Heart left ventricle (tissue), 16 donors: ENCODE data around the gene FAM20C. TPM values are rescaled to one million over a fixed set of nuclear protein-coding genes. Genes with fewer than 3 reads are reported as not detected.

Source experiments
- ATAC-seq, 4 donors: fragments of 200-7000 bp; cut with Tn5 transposase; one replicate each; pipeline ENCODE4 v1.9.1; 2020 to 2022; ENCODE audit warnings: moderate library complexity in 4 of 4, mild to moderate bottlenecking in 3 of 4, moderate number of reproducible peaks in 1 of 4
- DNase-seq, 5 donors: peaks; one replicate each; pipeline ENCODE4 v3.0.0-alpha.2; 2020
- H3K27ac ChIP-seq, 12 donors: fragments of 200-600 bp; sonication (generic) in 4 of 12; one replicate each; pipeline versions ENCODE4 v1.5.0 to v1.8.0; 2016 to 2022; ENCODE audit warnings: mild to moderate bottlenecking in 2 of 12
- H3K27me3 ChIP-seq, 9 donors: fragments of 200-600 bp; sonication (generic) in 2 of 9; one replicate each; pipeline versions ENCODE4 v1.5.1 to v1.8.0; 2016 to 2022; ENCODE audit warnings: mild to moderate bottlenecking in 3 of 9
- H3K36me3 ChIP-seq, 9 donors: fragments of 200-600 bp; sonication (generic) in 2 of 9; one replicate each; pipeline versions ENCODE4 v1.5.0 to v1.8.0; 2018 to 2022; ENCODE audit warnings: mild to moderate bottlenecking in 2 of 9
- H3K4me1 ChIP-seq, 12 donors: fragments of 200-600 bp; sonication (generic) in 4 of 12; one replicate each; pipeline versions ENCODE4 v1.5.0 to v1.8.0; 2016 to 2022; ENCODE audit warnings: mild to moderate bottlenecking in 3 of 12
- H3K4me3 ChIP-seq, 12 donors: fragments of 200-600 bp; sonication (generic) in 4 of 12; one replicate each; pipeline versions ENCODE4 v1.5.0 to v1.8.0; 2017 to 2022; ENCODE audit warnings: mild to moderate bottlenecking in 9 of 12, moderate library complexity in 4 of 12
- H3K9me3 ChIP-seq, 12 donors: fragments of 200-600 bp; sonication (generic) in 4 of 12; one replicate each; pipeline versions ENCODE4 v1.5.0 to v1.8.0; 2016 to 2022; ENCODE audit warnings: mild to moderate bottlenecking in 1 of 12
- CTCF ChIP-seq, 12 donors: fragments of 200-600 bp; sonication (generic) in 4 of 12; IDR thresholded peaks; one replicate each; pipeline versions ENCODE4 v1.5.0 to v1.8.0; 2018 to 2022; ENCODE audit warnings: antibody characterized with exemption in 12 of 12, mild to moderate bottlenecking in 5 of 12
- POLR2A ChIP-seq, 2 donors: fragments of 450-650 bp; IDR thresholded peaks; one replicate each; pipeline ENCODE4 v1.6.1; 2017; ENCODE audit warnings: antibody characterized with exemption in 2 of 2, mild to moderate bottlenecking in 2 of 2, moderate library complexity in 2 of 2
- WGBS, 4 donors: extraction: QIAGEN DNeasy Blood & Tissue Kit in 2 of 4; methylation state at CpG; one replicate each; pipeline versions ENCODE4 v1.1.5 to v1.1.7; 2013 to 2018; 5-methylcytosine and 5-hydroxymethylcytosine counted together
- intact Hi-C, 10 donors: fragments of 100-400 bp; cut with DNase I; formaldehyde crosslinking; loops; one replicate each; pipeline versions ENCODE4 v1.11.1 to v1.14.2; 2022
- polyA plus RNA-seq, 2 donors: library from polyadenylated mRNA; stranded (reverse); fragments of 200-250 nt; gene quantifications; one replicate each; pipeline ENCODE4 v1.2.3, GENCODE V29; 2013
- total RNA-seq, 9 donors: library from RNA; depleted of rRNA in 2 of 9; stranded (reverse); fragments of >200 nt in 2 of 9; fragmentation: NEBNext Ultra II Directional in 3 of 9; extraction: Animal tissue kit (Norgen Biotek cat#: 25700) in 3 of 9; gene quantifications; one replicate each; pipeline versions ENCODE4 v1.1.0 to v1.2.4, GENCODE V29; 2016 to 2023
- donor health status: ischemic (EF 13 %, LVEDD 7.1; RV severe dilation, severe dysfunction).
- donor health status: healthy with polysubstance abuse.
- donor health status: DM: no; HTN: yes; CAD: no.
- donor health status: DM: no; HTN: no; CAD: no.
- donor health status: ischemic (EF 25% LVEDD 6.9; RV normal size, moderate dysfunction).
- donor health status: ischemic (EF 25% LVEDD 5.7; RV mildly dilated, moderate dysfunction).
- donor health status: healthy.
- donor health status: DM: yes; HTN: yes; CAD: no.
- donor health status: ischemic (EF 35%, LVEDD 5.7; RV mildly dilated, moderate dysfunction).
- donor health status: nonischemic (EF 11% LVEDD 7.7; RV severe dilation, severe dysfunction).
- donor health status: DM: yes; HTN: yes; CAD: no.
- donor health status: PGD.
- donor health status: ischemic (EF 29% LVEDD 5.4; RV normal size, mild dysfunction).
- donor health status: nonischemic (EF 23%, LVEDD 6.1; RV moderate dilation, normal function).

Gene FAM20C
- total and polyA plus RNA-seq, 11 donors = 11.1 to 52.0 (median 21.0) TPM

- H3K36me3 ChIP-seq = no peaks in the 10 kb centered on the region
- peaks cover 0 to 16% (median 0%) of the 10 kb centered on the region in 12 donors for H3K4me1 ChIP-seq
- H3K27me3 ChIP-seq = peaks cover 0 to 5% (median 0%) of the 10 kb centered on the region in 9 donors
- peak in 3 of 5 donors; percentile 18 to 51 (median 19) for DNase-seq
- no peak for TF ChIP-seq POLR2A (IDR thresholded peaks at IDR 0.05)
- no peaks in the 10 kb centered on the region for H3K9me3 ChIP-seq
- ATAC-seq = no peak
- intact Hi-C loops = no loop called here
- WGBS, 4 donors = 89 to 92% (median 91%) methylated on average over 10 to 31 of the region's 31 CpGs
- no peak overlapping the region for H3K4me3 ChIP-seq
- H3K27ac ChIP-seq = no peak overlapping the region
These were observed 24.2 kb upstream of the FAM20C start for GRCh38 chr7:167976-168791.

- WGBS, 4 donors = 91 to 95% (median 93%) methylated on average over 33 of the region's 33 CpGs
- intact Hi-C loops = no loop called here
- Histone ChIP-seq H3K27ac (no peak overlapping the region), H3K4me3 (no peak overlapping the region), H3K27me3 (peaks cover 0 to 4% (median 0%) of the 10 kb centered on the region in 9 donors), H3K4me1 (peaks cover 0 to 16% (median 1%) of the 10 kb centered on the region in 12 donors), H3K9me3 (no peaks in the 10 kb centered on the region), H3K36me3 (no peaks in the 10 kb centered on the region)
- DNase-seq (peak in 2 of 5 donors; percentile 11 to 42), ATAC-seq (no peak)
- no peak for TF ChIP-seq POLR2A (IDR thresholded peaks at IDR 0.05)
- TF ChIP-seq CTCF (IDR thresholded peaks at IDR 0.05) = no peak
These were observed 22.8 kb upstream of the FAM20C start for GRCh38 chr7:169276-170172.

- H3K4me3 ChIP-seq = no peak overlapping the region
- H3K4me1 ChIP-seq = peaks cover 0 to 12% (median 3%) of the 10 kb centered on the region in 12 donors
- intact Hi-C loops = no loop called here
- TF ChIP-seq CTCF (IDR thresholded peaks at IDR 0.05) (no peak), POLR2A (IDR thresholded peaks at IDR 0.05) (no peak)
- WGBS, 4 donors = 93 to 98% (median 95%) methylated on average over 26 to 31 of the region's 31 CpGs
- ATAC-seq (no peak), DNase-seq (peak in 3 of 5 donors; percentile 4 to 48 (median 19))
- no peak overlapping the region for H3K27ac ChIP-seq
- no peaks in the 10 kb centered on the region for H3K36me3 ChIP-seq
- H3K9me3 ChIP-seq = no peaks in the 10 kb centered on the region
- peaks cover 0 to 4% (median 0%) of the 10 kb centered on the region in 9 donors for H3K27me3 ChIP-seq
These were observed 21.6 kb upstream of the FAM20C start for GRCh38 chr7:170551-171363.

GRCh38 chr7:171364-171904 lies 20.9 kb upstream of the FAM20C start:
- no peak overlapping the region for H3K27ac ChIP-seq
- 83 to 90% (median 85%) methylated on average over 24 to 27 of the region's 27 CpGs for WGBS, 4 donors
- ATAC-seq = no peak
- DNase-seq = peak in 2 of 5 donors; percentile 10 to 44
- peaks cover 0 to 12% (median 3%) of the 10 kb centered on the region in 12 donors for H3K4me1 ChIP-seq
- intact Hi-C loops = no loop called here
- peaks cover 0 to 4% (median 0%) of the 10 kb centered on the region in 9 donors for H3K27me3 ChIP-seq
- H3K9me3 ChIP-seq = no peaks in the 10 kb centered on the region
- H3K4me3 ChIP-seq = no peak overlapping the region
- H3K36me3 ChIP-seq = no peaks in the 10 kb centered on the region
- TF ChIP-seq POLR2A (IDR thresholded peaks at IDR 0.05) = no peak
